Measurements from ENCODE around the gene DNAH3. TPM values are rescaled to one million over a fixed set of nuclear protein-coding genes. Genes with fewer than 3 reads are reported as not detected.
A peak's percentile ranks its signal among the peaks of the same experiment; 100 is the strongest.

The DNAH3 gene
- total RNA-seq, 1 donor = not detected

- peaks cover 6% of the 10 kb centered on the region for H3K79me2 ChIP-seq (ENCODE audit: insufficient read depth, low read length)
- peak overlapping the region; percentile 52 for H3K4me2 ChIP-seq (ENCODE audit: insufficient read depth, low read length)
- no peaks in the 10 kb centered on the region for H3K27me3 ChIP-seq (ENCODE audit: insufficient read depth, low read length)
- peak overlapping the region; percentile 81 for H3K27ac ChIP-seq (ENCODE audit: low read depth, low read length)
- no peak for TF ChIP-seq CTCF (IDR thresholded peaks at IDR 0.05; ENCODE audit: extremely low read depth, low read depth, low read length)
- no peak overlapping the region for H2AFZ ChIP-seq (ENCODE audit: low read length)
- DNase-seq (ENCODE audit: insufficient read length, low spot score, missing footprints) = peak; percentile 66
- H3K4me1 ChIP-seq (ENCODE audit: insufficient read depth, low read length) = peaks cover 59% of the 10 kb centered on the region
- H4K20me1 ChIP-seq (ENCODE audit: insufficient read depth, low read length) = no peaks in the 10 kb centered on the region
- no peaks in the 10 kb centered on the region for H3K9me3 ChIP-seq (ENCODE audit: low read depth, low read length)
- no peak overlapping the region for H3K4me3 ChIP-seq (ENCODE audit: insufficient read depth, low read length)
- no peaks in the 10 kb centered on the region for H3K36me3 ChIP-seq (ENCODE audit: insufficient read depth, low read length)
Observed at GRCh38 chr16:20910781-20911321, 239.8 kb downstream of the DNAH3 start.

GRCh38 chr16:20906341-20907255, 244.0 kb downstream of the DNAH3 start:
- peaks cover 70% of the 10 kb centered on the region for H3K4me1 ChIP-seq (ENCODE audit: insufficient read depth, low read length)
- no peaks in the 10 kb centered on the region for H3K27me3 ChIP-seq (ENCODE audit: insufficient read depth, low read length)
- H2AFZ ChIP-seq (ENCODE audit: low read length) = no peak overlapping the region
- H3K79me2 ChIP-seq (ENCODE audit: insufficient read depth, low read length) = peaks cover 28% of the 10 kb centered on the region
- no peaks in the 10 kb centered on the region for H3K9me3 ChIP-seq (ENCODE audit: low read depth, low read length)
- peak overlapping the region; percentile 12 for H3K4me3 ChIP-seq (ENCODE audit: insufficient read depth, low read length)
- peak overlapping the region; percentile 67 for H3K4me2 ChIP-seq (ENCODE audit: insufficient read depth, low read length)
- no peak for TF ChIP-seq CTCF (IDR thresholded peaks at IDR 0.05; ENCODE audit: extremely low read depth, low read depth, low read length)
- DNase-seq (ENCODE audit: insufficient read length, low spot score, missing footprints) = peak; percentile 78
- H3K36me3 ChIP-seq (ENCODE audit: insufficient read depth, low read length) = no peaks in the 10 kb centered on the region
- no peaks in the 10 kb centered on the region for H4K20me1 ChIP-seq (ENCODE audit: insufficient read depth, low read length)
- peak overlapping the region; percentile 90 for H3K27ac ChIP-seq (ENCODE audit: low read depth, low read length)

GRCh38 chr16:20905576-20905975, 245.1 kb downstream of the DNAH3 start:
- TF ChIP-seq CTCF (IDR thresholded peaks at IDR 0.05; ENCODE audit: extremely low read depth, low read depth, low read length) = no peak
- DNase-seq (ENCODE audit: insufficient read length, low spot score, missing footprints) = no peak
- H3K79me2 ChIP-seq (ENCODE audit: insufficient read depth, low read length) = peaks cover 36% of the 10 kb centered on the region
- no peaks in the 10 kb centered on the region for H3K9me3 ChIP-seq (ENCODE audit: low read depth, low read length)
- H4K20me1 ChIP-seq (ENCODE audit: insufficient read depth, low read length) = no peaks in the 10 kb centered on the region
- H3K4me3 ChIP-seq (ENCODE audit: insufficient read depth, low read length) = peak overlapping the region; percentile 10
- no peak overlapping the region for H2AFZ ChIP-seq (ENCODE audit: low read length)
- H3K4me2 ChIP-seq (ENCODE audit: insufficient read depth, low read length) = peak overlapping the region; percentile 69
- H3K27me3 ChIP-seq (ENCODE audit: insufficient read depth, low read length) = no peaks in the 10 kb centered on the region
- H3K36me3 ChIP-seq (ENCODE audit: insufficient read depth, low read length) = no peaks in the 10 kb centered on the region
- H3K4me1 ChIP-seq (ENCODE audit: insufficient read depth, low read length) = peaks cover 66% of the 10 kb centered on the region
- H3K27ac ChIP-seq (ENCODE audit: low read depth, low read length) = peak overlapping the region; percentile 90

GRCh38 chr16:20904507-20905081, 246.1 kb downstream of the DNAH3 start:
- Histone ChIP-seq H3K27ac (ENCODE audit: low read depth, low read length) (peak overlapping the region; percentile 90), H4K20me1 (ENCODE audit: insufficient read depth, low read length) (no peaks in the 10 kb centered on the region), H3K79me2 (ENCODE audit: insufficient read depth, low read length) (peaks cover 40% of the 10 kb centered on the region), H3K4me2 (ENCODE audit: insufficient read depth, low read length) (peak overlapping the region; percentile 69), H3K27me3 (ENCODE audit: insufficient read depth, low read length) (no peaks in the 10 kb centered on the region), H3K4me1 (ENCODE audit: insufficient read depth, low read length) (peaks cover 62% of the 10 kb centered on the region), H3K9me3 (ENCODE audit: low read depth, low read length) (no peaks in the 10 kb centered on the region), H2AFZ (ENCODE audit: low read length) (no peak overlapping the region), H3K4me3 (ENCODE audit: insufficient read depth, low read length) (no peak overlapping the region), H3K36me3 (ENCODE audit: insufficient read depth, low read length) (no peaks in the 10 kb centered on the region)
- no peak for TF ChIP-seq CTCF (IDR thresholded peaks at IDR 0.05; ENCODE audit: extremely low read depth, low read depth, low read length)
- DNase-seq (ENCODE audit: insufficient read length, low spot score, missing footprints) = peak; percentile 65

All from osteoblast (primary cell).